Activated CD4-positive, alpha-beta T cell treated with anti-CD3 and anti-CD28 coated beads, Interleukin-2, amount 50 U/mL, for 24 hours (primary cell): ENCODE results near the gene CTAG1A.
"Not testable (repeated sequence)": the region's sequence is repeated elsewhere in the genome, so short reads cannot be mapped to it uniquely, and the experiment has no call there.

Experiments used
- DNase-seq, 2 donors: peaks; one replicate each; pipeline ENCODE4 v3.0.0-alpha.2; 2020; ENCODE audit warnings: low read depth in 1 of 2, low spot score in 1 of 2

The CTAG1A gene

GRCh38 chrX:154611146-154611545 is 26.2 kb downstream of the CTAG1A start:
- DNase-seq: not testable (repeated sequence)

- not testable (repeated sequence) for DNase-seq
Observed at GRCh38 chrX:154613586-154613985, 28.7 kb downstream of the CTAG1A start.

- not testable (repeated sequence) for DNase-seq
Observed at GRCh38 chrX:154619182-154619581, 34.2 kb downstream of the CTAG1A start, which contains the start of gene CTAG1B. TSS of gene CTAG1B (minus strand) at chrX:154619282. CDS start at chrX:154619218, 64 bp downstream.

DNA sequence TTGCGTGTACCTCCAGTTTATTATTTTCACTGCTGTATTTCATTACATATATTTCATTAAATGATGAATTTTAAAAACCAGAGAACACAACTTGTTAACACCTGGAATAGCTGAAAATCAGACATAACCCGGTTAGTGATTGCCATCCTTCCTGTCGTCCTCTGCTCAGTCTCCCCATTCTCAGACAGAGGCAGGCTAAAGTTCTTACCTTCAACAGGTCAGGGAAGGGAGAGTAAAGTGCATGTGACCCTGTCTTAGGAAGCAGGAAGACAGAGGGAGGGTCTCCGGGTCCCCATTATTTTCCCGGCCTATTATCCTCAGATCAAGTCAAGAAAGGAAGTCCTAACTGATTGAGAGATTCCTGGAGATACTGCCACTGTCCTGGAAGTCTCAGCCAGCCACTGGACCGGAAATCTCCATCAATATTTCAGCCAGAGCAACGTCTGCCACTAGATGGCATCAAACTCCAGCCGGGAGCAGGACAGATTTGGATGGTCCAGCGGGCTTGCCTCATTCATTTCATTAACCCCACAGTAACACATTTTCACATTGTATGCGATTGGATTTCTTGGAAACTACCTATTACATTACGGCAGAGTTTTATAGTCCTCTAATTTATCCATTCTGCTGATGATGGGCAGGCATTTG is 36.0 kb downstream of the CTAG1A start:
- not testable (repeated sequence) for DNase-seq

DNA sequence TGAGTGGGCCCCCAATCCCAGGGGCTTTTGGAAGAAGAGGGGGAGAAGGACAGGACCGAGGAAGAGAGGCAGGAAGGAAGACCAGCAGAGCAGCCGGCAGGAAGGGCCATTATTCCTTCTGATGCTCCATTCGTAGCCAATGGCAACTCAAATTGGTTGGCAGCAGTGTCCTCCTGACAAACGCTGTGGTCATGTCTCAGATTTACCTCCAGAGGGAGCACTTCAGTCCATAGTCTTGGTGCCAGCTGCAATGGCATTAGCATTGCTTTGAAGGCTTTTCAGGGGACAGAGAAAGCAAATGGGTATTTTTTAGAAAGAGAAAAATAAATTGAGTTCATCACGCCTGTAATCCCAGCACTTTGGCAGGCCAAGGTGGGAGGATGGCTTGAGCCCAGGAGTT is 44.0 kb downstream of the CTAG1A start:
- DNase-seq: not testable (repeated sequence)

DNA sequence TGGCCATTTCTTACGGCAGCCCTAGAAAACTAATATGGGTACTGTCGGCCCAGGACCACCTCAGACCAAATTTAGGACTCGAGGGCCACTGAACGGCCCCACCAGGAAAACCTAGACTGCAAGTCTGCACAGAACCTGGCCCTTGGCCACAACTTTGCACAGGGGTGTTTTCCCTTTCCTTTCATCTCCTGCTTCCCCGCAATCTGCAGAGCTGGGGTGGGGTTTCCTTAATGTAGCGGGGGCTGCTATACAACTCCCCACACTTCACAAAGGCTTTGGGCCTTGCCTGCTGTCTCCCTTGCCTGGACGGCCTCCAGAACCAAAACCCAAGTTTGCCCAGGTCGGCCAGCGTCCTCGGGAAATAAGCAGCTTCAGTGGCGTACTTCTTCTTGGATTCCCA is 46.0 kb downstream of the CTAG1A start:
- not testable (repeated sequence) for DNase-seq

DNA sequence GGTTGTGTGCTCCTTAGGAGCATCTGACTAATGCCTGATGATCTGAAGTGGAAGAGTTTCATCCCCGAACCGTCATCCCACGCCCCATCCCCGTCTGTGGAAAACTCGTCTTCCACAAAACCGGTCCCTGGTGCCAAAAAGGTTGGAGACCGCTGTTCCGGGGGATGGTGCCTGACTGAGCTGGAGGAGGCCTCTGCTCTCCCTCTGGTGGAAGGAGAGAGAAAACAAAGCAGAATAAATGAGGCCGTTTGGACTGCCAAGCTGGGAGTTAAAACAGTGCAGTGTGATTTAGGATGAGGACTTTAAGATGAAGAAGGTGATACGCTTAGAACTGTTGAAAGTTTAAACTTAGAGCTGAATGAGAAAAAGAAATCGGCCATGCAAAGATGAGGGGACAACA is 48.7 kb downstream of the CTAG1A start:
- not testable (repeated sequence) for DNase-seq
